Stimulated activated naive B cell treated with anti-CD40 and anti-IgM and Interleukin-4, amounts not matched to agents 10 μg/mL and 1 μg/mL and 100 μg/mL, for 72 hours (primary cell): ENCODE measurements around the gene C11orf21.

ENCODE experiments used
- ATAC-seq, 2 donors: fragments of 150-1000 bp; cut with Tn5 transposase; replicated peaks; 2 replicates each; pipeline ENCODE4 v1.10.0; 2021; ENCODE audit warnings: moderate library complexity in 1 of 2
- DNase-seq: peaks from one replicate; pipeline ENCODE4 v3.0.0; 2021
- H3K27ac Mint-ChIP-seq: one replicate; pipeline ENCODE4 v1.8.0; 2022; ENCODE audit warnings: mild to moderate bottlenecking, mixed read lengths
- H3K27me3 Mint-ChIP-seq, 2 donors: one replicate each; pipeline ENCODE4 v1.8.0; 2022; ENCODE audit warnings: mixed read lengths in 2 of 2
- H3K36me3 Mint-ChIP-seq, 2 donors: one replicate each; pipeline ENCODE4 v1.8.0; 2022; ENCODE audit warnings: mixed read lengths in 2 of 2, mild to moderate bottlenecking in 1 of 2
- H3K4me1 Mint-ChIP-seq, 2 donors: one replicate each; pipeline ENCODE4 v1.8.0; 2022; ENCODE audit warnings: mixed read lengths in 2 of 2, mild to moderate bottlenecking in 1 of 2
- H3K4me3 Mint-ChIP-seq, 2 donors: one replicate each; pipeline ENCODE4 v1.8.0; 2022; ENCODE audit warnings: mild to moderate bottlenecking in 2 of 2, mixed read lengths in 2 of 2, moderate library complexity in 1 of 2
- H3K9me3 Mint-ChIP-seq, 2 donors: one replicate each; pipeline ENCODE4 v1.8.0; 2022; ENCODE audit warnings: mixed read lengths in 2 of 2, mild to moderate bottlenecking in 1 of 2

C11orf21 gene

GRCh38 chr11:2262301-2263070 is 39.2 kb downstream of the C11orf21 start:
- peaks cover 18 to 31% of the 10 kb centered on the region in 2 donors for H3K4me1 Mint-ChIP-seq
- H3K27me3 Mint-ChIP-seq: peaks cover 5 to 14% of the 10 kb centered on the region in 2 donors
- no peak overlapping the region for H3K27ac Mint-ChIP-seq
- ATAC-seq (no peak), DNase-seq (no peak)
- H3K9me3 Mint-ChIP-seq: no peaks in the 10 kb centered on the region
- no peak overlapping the region for H3K4me3 Mint-ChIP-seq
- no peaks in the 10 kb centered on the region for H3K36me3 Mint-ChIP-seq

GRCh38 chr11:2261436-2262230 is 40.1 kb downstream of the C11orf21 start:
- peaks cover 5 to 14% of the 10 kb centered on the region in 2 donors for H3K27me3 Mint-ChIP-seq
- H3K27ac Mint-ChIP-seq: no peak overlapping the region
- no peaks in the 10 kb centered on the region for H3K36me3 Mint-ChIP-seq
- DNase-seq: no peak
- H3K4me1 Mint-ChIP-seq: peaks cover 16 to 23% of the 10 kb centered on the region in 2 donors
- H3K9me3 Mint-ChIP-seq: no peaks in the 10 kb centered on the region
- H3K4me3 Mint-ChIP-seq: no peak overlapping the region
- no peak for ATAC-seq

GRCh38 chr11:2260491-2261364 is 41.0 kb downstream of the C11orf21 start:
- H3K4me3 Mint-ChIP-seq: no peak overlapping the region
- no peaks in the 10 kb centered on the region for H3K36me3 Mint-ChIP-seq
- H3K27ac Mint-ChIP-seq: no peak overlapping the region
- no peak for ATAC-seq
- peaks cover 7 to 14% of the 10 kb centered on the region in 2 donors for H3K4me1 Mint-ChIP-seq
- H3K27me3 Mint-ChIP-seq: peaks cover 5 to 14% of the 10 kb centered on the region in 2 donors
- DNase-seq: no peak
- no peaks in the 10 kb centered on the region for H3K9me3 Mint-ChIP-seq

GRCh38 chr11:2259897-2260451 is 41.7 kb downstream of the C11orf21 start:
- Mint-ChIP-seq H3K9me3 (no peaks in the 10 kb centered on the region), H3K4me3 (no peak overlapping the region), H3K36me3 (no peaks in the 10 kb centered on the region), H3K27ac (no peak overlapping the region), H3K27me3 (peaks cover 5 to 14% of the 10 kb centered on the region in 2 donors), H3K4me1 (peaks cover 2 to 7% of the 10 kb centered on the region in 2 donors)
- no peak for DNase-seq
- ATAC-seq: no peak

- DNase-seq (no peak), ATAC-seq (no peak)
- Mint-ChIP-seq H3K4me3 (no peak overlapping the region), H3K4me1 (peaks cover 2 to 7% of the 10 kb centered on the region in 2 donors), H3K27ac (no peak overlapping the region), H3K36me3 (peaks cover 0 to 2% of the 10 kb centered on the region in 2 donors), H3K27me3 (peaks cover 5 to 14% of the 10 kb centered on the region in 2 donors), H3K9me3 (no peaks in the 10 kb centered on the region)
Measured at GRCh38 chr11:2259466-2259830, 42.3 kb downstream of the C11orf21 start.

- Mint-ChIP-seq H3K27ac (no peak overlapping the region), H3K4me3 (no peak overlapping the region), H3K4me1 (peaks cover 2 to 7% of the 10 kb centered on the region in 2 donors), H3K9me3 (no peaks in the 10 kb centered on the region), H3K36me3 (peaks cover 0 to 2% of the 10 kb centered on the region in 2 donors), H3K27me3 (peaks cover 5 to 14% of the 10 kb centered on the region in 2 donors)
- ATAC-seq: no peak
- DNase-seq: no peak
Measured at GRCh38 chr11:2258501-2259465, 42.9 kb downstream of the C11orf21 start.

- H3K4me3 Mint-ChIP-seq: no peak overlapping the region
- no peak for ATAC-seq
- peaks cover 5 to 13% of the 10 kb centered on the region in 2 donors for H3K27me3 Mint-ChIP-seq
- no peak overlapping the region for H3K27ac Mint-ChIP-seq
- peaks cover 0 to 2% of the 10 kb centered on the region in 2 donors for H3K36me3 Mint-ChIP-seq
- DNase-seq: no peak
- no peaks in the 10 kb centered on the region for H3K9me3 Mint-ChIP-seq
- H3K4me1 Mint-ChIP-seq: peaks cover 2 to 7% of the 10 kb centered on the region in 2 donors
Measured at GRCh38 chr11:2256951-2257700, 44.6 kb downstream of the C11orf21 start.

- ATAC-seq (no peak), DNase-seq (no peak)
- Mint-ChIP-seq H3K4me3 (no peak overlapping the region), H3K36me3 (peaks cover 0 to 2% of the 10 kb centered on the region in 2 donors), H3K27ac (no peak overlapping the region), H3K27me3 (peaks cover 5 to 6% of the 10 kb centered on the region in 2 donors), H3K9me3 (no peaks in the 10 kb centered on the region), H3K4me1 (peaks cover 2 to 5% of the 10 kb centered on the region in 2 donors)
Measured at GRCh38 chr11:2256293-2256913, 45.3 kb downstream of the C11orf21 start.

- Mint-ChIP-seq H3K27me3 (peaks cover 12 to 31% of the 10 kb centered on the region in 2 donors), H3K27ac (no peak overlapping the region), H3K4me3 (no peak overlapping the region), H3K4me1 (no peaks in the 10 kb centered on the region), H3K9me3 (no peaks in the 10 kb centered on the region), H3K36me3 (peaks cover 0 to 2% of the 10 kb centered on the region in 2 donors)
- DNase-seq (no peak), ATAC-seq (no peak)
Measured at GRCh38 chr11:2252018-2252417, 49.7 kb downstream of the C11orf21 start.

GRCh38 chr11:2251138-2251537 is 50.6 kb downstream of the C11orf21 start:
- Mint-ChIP-seq H3K27me3 (peaks cover 12 to 31% of the 10 kb centered on the region in 2 donors), H3K9me3 (no peaks in the 10 kb centered on the region), H3K4me3 (no peak overlapping the region), H3K27ac (no peak overlapping the region), H3K36me3 (peaks cover 0 to 2% of the 10 kb centered on the region in 2 donors), H3K4me1 (no peaks in the 10 kb centered on the region)
- DNase-seq: no peak
- no peak for ATAC-seq

- Mint-ChIP-seq H3K4me3 (no peak overlapping the region), H3K4me1 (no peaks in the 10 kb centered on the region), H3K36me3 (peaks cover 0 to 2% of the 10 kb centered on the region in 2 donors), H3K27me3 (peaks cover 12 to 31% of the 10 kb centered on the region in 2 donors), H3K27ac (peak overlapping the region; percentile 53), H3K9me3 (no peaks in the 10 kb centered on the region)
- DNase-seq: no peak
- no peak for ATAC-seq
Measured at GRCh38 chr11:2250485-2250884, 51.2 kb downstream of the C11orf21 start.

- Mint-ChIP-seq H3K9me3 (no peaks in the 10 kb centered on the region), H3K36me3 (peaks cover 0 to 2% of the 10 kb centered on the region in 2 donors), H3K4me1 (no peaks in the 10 kb centered on the region), H3K27me3 (peaks cover 12 to 31% of the 10 kb centered on the region in 2 donors), H3K4me3 (no peak overlapping the region), H3K27ac (no peak overlapping the region)
- DNase-seq: no peak
- no peak for ATAC-seq
Measured at GRCh38 chr11:2250041-2250440, 51.7 kb downstream of the C11orf21 start.
